ENCODE results near the gene TMEM154. TPM values are rescaled to one million over a fixed set of nuclear protein-coding genes. Genes with fewer than 3 reads are reported as not detected.

The TMEM154 gene
- total RNA-seq, 2 experiments from 2014 or later, result 23.9 to 25.4 TPM

- H3K27me3 Mint-ChIP-seq, result no peaks in the 10 kb centered on the region
- H3K9me3 Mint-ChIP-seq (ENCODE audit: low read depth), result no peaks in the 10 kb centered on the region
- no peak overlapping the region for H3K4me3 Mint-ChIP-seq
- H3K4me1 Mint-ChIP-seq, result peaks cover 2% of the 10 kb centered on the region
- CTCF ChIA-PET, result no interaction called here
- no peaks in the 10 kb centered on the region for H3K36me3 Mint-ChIP-seq
- no peak for DNase-seq
- ATAC-seq, result no peak
- H3K27ac Mint-ChIP-seq, result no peak overlapping the region
Measured at GRCh38 chr4:152605031-152605430, 74.8 kb downstream of the TMEM154 start.

GRCh38 chr4:152601156-152601555, 78.6 kb downstream of the TMEM154 start:
- Mint-ChIP-seq H3K4me1 (peaks cover 2% of the 10 kb centered on the region), H3K27ac (no peak overlapping the region), H3K4me3 (no peak overlapping the region), H3K27me3 (peaks cover 2% of the 10 kb centered on the region), H3K36me3 (no peaks in the 10 kb centered on the region), H3K9me3 (ENCODE audit: low read depth) (no peaks in the 10 kb centered on the region)
- no peak for ATAC-seq
- DNase-seq, result no peak
- CTCF ChIA-PET, result no interaction called here

- Mint-ChIP-seq H3K27me3 (peaks cover 2% of the 10 kb centered on the region), H3K4me3 (no peak overlapping the region), H3K36me3 (no peaks in the 10 kb centered on the region), H3K9me3 (ENCODE audit: low read depth) (no peaks in the 10 kb centered on the region), H3K4me1 (peaks cover 2% of the 10 kb centered on the region), H3K27ac (no peak overlapping the region)
- ATAC-seq, result no peak
- CTCF ChIA-PET, result no interaction called here
- DNase-seq, result no peak
Measured at GRCh38 chr4:152599636-152600035, 80.2 kb downstream of the TMEM154 start.

GRCh38 chr4:152599095-152599494, 80.7 kb downstream of the TMEM154 start:
- no peak overlapping the region for H3K27ac Mint-ChIP-seq
- H3K4me1 Mint-ChIP-seq, result peaks cover 2% of the 10 kb centered on the region
- H3K9me3 Mint-ChIP-seq (ENCODE audit: low read depth), result no peaks in the 10 kb centered on the region
- CTCF ChIA-PET, result interaction anchor here (1.4 kb wide), 1 partner anchor 96 kb away, joined by 3 read pairs; no protein-coding TSS in a partner anchor
- H3K36me3 Mint-ChIP-seq, result no peaks in the 10 kb centered on the region
- no peak overlapping the region for H3K4me3 Mint-ChIP-seq
- ATAC-seq (no peak), DNase-seq (no peak)
- peaks cover 2% of the 10 kb centered on the region for H3K27me3 Mint-ChIP-seq

- CTCF ChIA-PET, result interaction anchor here (1.4 kb wide), 1 partner anchor 96 kb away, joined by 3 read pairs; no protein-coding TSS in a partner anchor
- H3K4me1 Mint-ChIP-seq, result peaks cover 2% of the 10 kb centered on the region
- DNase-seq (no peak), ATAC-seq (no peak)
- H3K27ac Mint-ChIP-seq, result no peak overlapping the region
- no peaks in the 10 kb centered on the region for H3K36me3 Mint-ChIP-seq
- peaks cover 2% of the 10 kb centered on the region for H3K27me3 Mint-ChIP-seq
- H3K9me3 Mint-ChIP-seq (ENCODE audit: low read depth), result no peaks in the 10 kb centered on the region
- H3K4me3 Mint-ChIP-seq, result no peak overlapping the region
Measured at GRCh38 chr4:152598454-152598853, 81.3 kb downstream of the TMEM154 start.

GRCh38 chr4:152594978-152595925, 84.5 kb downstream of the TMEM154 start:
- Mint-ChIP-seq H3K27ac (no peak overlapping the region), H3K27me3 (peaks cover 12% of the 10 kb centered on the region), H3K9me3 (ENCODE audit: low read depth) (no peaks in the 10 kb centered on the region), H3K36me3 (no peaks in the 10 kb centered on the region), H3K4me1 (peaks cover 4% of the 10 kb centered on the region), H3K4me3 (no peak overlapping the region)
- CTCF ChIA-PET, result interaction anchor here (0.7 to 0.9 kb wide), 2 partner anchors 18 to 94 kb away, joined by 3 read pairs; no protein-coding TSS in a partner anchor
- DNase-seq (no peak), ATAC-seq (no peak)

GRCh38 chr4:152594057-152594456, 85.7 kb downstream of the TMEM154 start:
- no peaks in the 10 kb centered on the region for H3K9me3 Mint-ChIP-seq (ENCODE audit: low read depth)
- ATAC-seq (no peak), DNase-seq (no peak)
- H3K4me3 Mint-ChIP-seq, result no peak overlapping the region
- H3K27me3 Mint-ChIP-seq, result peaks cover 14% of the 10 kb centered on the region
- H3K4me1 Mint-ChIP-seq, result peaks cover 4% of the 10 kb centered on the region
- no peaks in the 10 kb centered on the region for H3K36me3 Mint-ChIP-seq
- CTCF ChIA-PET, result no interaction called here
- no peak overlapping the region for H3K27ac Mint-ChIP-seq

GRCh38 chr4:152591876-152592275, 87.9 kb downstream of the TMEM154 start:
- H3K4me3 Mint-ChIP-seq, result no peak overlapping the region
- H3K27me3 Mint-ChIP-seq, result peaks cover 14% of the 10 kb centered on the region
- peaks cover 4% of the 10 kb centered on the region for H3K4me1 Mint-ChIP-seq
- DNase-seq (no peak), ATAC-seq (no peak)
- H3K36me3 Mint-ChIP-seq, result no peaks in the 10 kb centered on the region
- CTCF ChIA-PET, result no interaction called here
- H3K27ac Mint-ChIP-seq, result no peak overlapping the region
- no peaks in the 10 kb centered on the region for H3K9me3 Mint-ChIP-seq (ENCODE audit: low read depth)

- Mint-ChIP-seq H3K27ac (no peak overlapping the region), H3K4me1 (peaks cover 4% of the 10 kb centered on the region), H3K27me3 (peaks cover 14% of the 10 kb centered on the region), H3K36me3 (no peaks in the 10 kb centered on the region), H3K9me3 (ENCODE audit: low read depth) (no peaks in the 10 kb centered on the region), H3K4me3 (peak overlapping the region; percentile 26)
- ATAC-seq (peak; percentile 45), DNase-seq (peak; percentile 46)
- CTCF ChIA-PET, result no interaction called here
Measured at GRCh38 chr4:152591396-152591795, 88.4 kb downstream of the TMEM154 start.

GRCh38 chr4:152590179-152591031, 89.4 kb downstream of the TMEM154 start:
- Mint-ChIP-seq H3K27me3 (peaks cover 12% of the 10 kb centered on the region), H3K36me3 (no peaks in the 10 kb centered on the region), H3K9me3 (ENCODE audit: low read depth) (no peaks in the 10 kb centered on the region), H3K4me1 (peaks cover 4% of the 10 kb centered on the region), H3K27ac (no peak overlapping the region), H3K4me3 (no peak overlapping the region)
- CTCF ChIA-PET, result interaction anchor here (1.2 to 1.8 kb wide), 5 partner anchors 50 to 91 kb away, joined by 3 to 7 read pairs (median 3); no protein-coding TSS in a partner anchor
- ATAC-seq (no peak), DNase-seq (no peak)

GRCh38 chr4:152588869-152589268, 90.9 kb downstream of the TMEM154 start:
- CTCF ChIA-PET, result interaction anchor here (1.8 kb wide), 1 partner anchor 52 kb away, joined by 5 read pairs; no protein-coding TSS in a partner anchor
- no peak for DNase-seq
- Mint-ChIP-seq H3K27me3 (peaks cover 12% of the 10 kb centered on the region), H3K4me1 (peaks cover 6% of the 10 kb centered on the region), H3K36me3 (no peaks in the 10 kb centered on the region), H3K4me3 (no peak overlapping the region), H3K9me3 (ENCODE audit: low read depth) (no peaks in the 10 kb centered on the region), H3K27ac (no peak overlapping the region)
- no peak for ATAC-seq

GRCh38 chr4:152587127-152587526, 92.7 kb downstream of the TMEM154 start:
- Mint-ChIP-seq H3K4me3 (no peak overlapping the region), H3K4me1 (peaks cover 6% of the 10 kb centered on the region), H3K9me3 (ENCODE audit: low read depth) (no peaks in the 10 kb centered on the region), H3K27ac (no peak overlapping the region), H3K36me3 (no peaks in the 10 kb centered on the region), H3K27me3 (peaks cover 12% of the 10 kb centered on the region)
- ATAC-seq (no peak), DNase-seq (no peak)
- CTCF ChIA-PET, result no interaction called here

- H3K4me3 Mint-ChIP-seq, result no peak overlapping the region
- H3K9me3 Mint-ChIP-seq (ENCODE audit: low read depth), result no peaks in the 10 kb centered on the region
- peaks cover 12% of the 10 kb centered on the region for H3K27me3 Mint-ChIP-seq
- peaks cover 6% of the 10 kb centered on the region for H3K4me1 Mint-ChIP-seq
- no peaks in the 10 kb centered on the region for H3K36me3 Mint-ChIP-seq
- DNase-seq (no peak), ATAC-seq (no peak)
- CTCF ChIA-PET, result no interaction called here
- no peak overlapping the region for H3K27ac Mint-ChIP-seq
Measured at GRCh38 chr4:152586668-152587067, 93.1 kb downstream of the TMEM154 start.
